Epithelial cell of prostate (primary cell): ENCODE results near the gene SLC12A3.
"Not testable (repeated sequence)": the region's sequence is repeated elsewhere in the genome, so short reads cannot be mapped to it uniquely, and the experiment has no call there.

Experiments
- DNase-seq: peaks from one replicate; pipeline ENCODE4 v3.0.0-alpha.2; 2011; ENCODE audit warnings: low read depth, low spot score
- H3K27ac ChIP-seq: fragments of 450-650 bp; 2 replicates; pipeline ENCODE4 v1.5.1; 2017; ENCODE audit warnings: mild to moderate bottlenecking

SLC12A3 gene

DNA sequence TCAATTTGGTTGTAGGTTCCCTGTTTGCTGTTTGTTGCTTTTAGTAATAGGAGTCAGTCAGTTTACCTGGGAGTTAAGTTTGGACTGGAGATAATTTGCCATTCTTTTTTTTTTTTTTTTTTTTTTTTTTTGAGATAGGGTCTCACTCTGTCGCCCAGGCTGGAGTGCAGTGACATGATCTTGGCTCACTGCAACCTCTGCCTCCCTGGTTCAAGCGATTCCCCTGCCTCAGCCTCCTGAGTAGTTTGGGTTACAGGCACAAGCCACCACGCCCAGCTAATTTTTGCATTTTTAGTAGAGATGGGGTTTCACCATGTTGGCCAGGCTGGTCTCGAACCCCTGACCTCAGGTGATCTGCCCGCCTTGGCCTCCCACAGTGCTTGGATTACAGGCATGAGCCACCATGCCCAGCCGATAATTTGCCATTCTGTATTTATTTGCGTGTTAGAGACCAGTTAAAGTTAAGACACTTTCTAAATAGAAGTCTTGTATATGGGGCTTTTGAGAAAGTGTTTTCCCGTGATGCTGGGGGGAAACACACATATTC lies 69.7 kb downstream of the SLC12A3 start:
- peak overlapping the region; percentile 83 for H3K27ac ChIP-seq
- DNase-seq, result not testable (repeated sequence)

DNA sequence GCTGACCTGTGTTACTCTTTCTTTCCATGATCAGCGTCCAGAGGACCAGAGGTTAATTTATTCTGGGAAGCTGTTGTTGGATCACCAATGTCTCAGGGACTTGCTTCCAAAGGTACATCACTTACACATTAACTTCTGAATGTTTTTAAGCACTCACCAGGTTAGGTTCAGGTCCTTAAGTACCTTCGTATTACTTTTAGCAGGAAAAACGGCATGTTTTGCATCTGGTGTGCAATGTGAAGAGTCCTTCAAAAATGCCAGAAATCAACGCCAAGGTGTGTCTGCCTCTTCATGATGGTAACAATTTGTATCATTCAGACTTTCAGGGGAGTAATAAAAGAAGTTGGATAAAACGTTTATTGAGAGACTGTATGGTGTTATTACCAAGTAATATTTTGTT lies 70.2 kb downstream of the SLC12A3 start:
- DNase-seq, result no peak

DNA sequence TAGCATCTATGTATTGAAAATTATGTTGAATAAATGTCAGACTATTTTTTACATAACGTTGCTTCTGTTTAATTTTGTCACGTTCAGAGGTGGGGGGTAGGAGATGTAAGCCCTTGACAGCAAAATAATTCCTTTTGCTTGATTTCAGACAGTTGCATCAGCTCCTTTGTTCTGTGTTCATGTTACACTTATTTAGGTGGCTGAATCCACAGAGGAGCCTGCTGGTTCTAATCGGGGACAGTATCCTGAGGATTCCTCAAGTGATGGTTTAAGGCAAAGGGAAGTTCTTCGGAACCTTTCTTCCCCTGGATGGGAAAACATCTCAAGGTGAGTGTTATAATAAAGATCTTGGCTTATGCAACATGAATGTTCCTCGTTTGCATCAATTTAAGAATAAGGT lies 71.5 kb downstream of the SLC12A3 start:
- peak overlapping the region; percentile 83 for H3K27ac ChIP-seq
- DNase-seq, result no peak

More for the DNA sequence above, 70.2 kb downstream of the SLC12A3 start:
- H3K27ac ChIP-seq, result peak overlapping the region; percentile 83

DNA sequence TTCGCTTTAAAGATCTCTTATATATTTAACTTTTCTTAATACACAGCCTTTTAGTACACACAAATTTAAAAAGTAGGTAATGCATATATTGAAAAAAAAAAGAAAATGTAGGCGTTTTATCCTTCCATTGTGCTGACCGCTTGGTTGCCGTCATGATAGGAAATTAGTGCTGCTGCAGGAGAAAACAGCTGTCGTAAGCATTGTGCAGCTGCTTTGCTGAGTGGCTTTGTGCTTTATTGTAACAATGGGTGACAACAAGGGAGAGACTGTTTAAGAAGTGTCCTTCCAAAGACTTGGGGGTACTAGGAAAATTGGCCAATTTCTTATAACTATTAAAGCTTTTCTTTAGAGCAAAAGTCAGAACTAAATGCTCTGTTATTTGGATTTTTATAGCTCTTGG lies 71.9 kb downstream of the SLC12A3 start:
- no peak for DNase-seq
- peak overlapping the region; percentile 83 for H3K27ac ChIP-seq

DNA sequence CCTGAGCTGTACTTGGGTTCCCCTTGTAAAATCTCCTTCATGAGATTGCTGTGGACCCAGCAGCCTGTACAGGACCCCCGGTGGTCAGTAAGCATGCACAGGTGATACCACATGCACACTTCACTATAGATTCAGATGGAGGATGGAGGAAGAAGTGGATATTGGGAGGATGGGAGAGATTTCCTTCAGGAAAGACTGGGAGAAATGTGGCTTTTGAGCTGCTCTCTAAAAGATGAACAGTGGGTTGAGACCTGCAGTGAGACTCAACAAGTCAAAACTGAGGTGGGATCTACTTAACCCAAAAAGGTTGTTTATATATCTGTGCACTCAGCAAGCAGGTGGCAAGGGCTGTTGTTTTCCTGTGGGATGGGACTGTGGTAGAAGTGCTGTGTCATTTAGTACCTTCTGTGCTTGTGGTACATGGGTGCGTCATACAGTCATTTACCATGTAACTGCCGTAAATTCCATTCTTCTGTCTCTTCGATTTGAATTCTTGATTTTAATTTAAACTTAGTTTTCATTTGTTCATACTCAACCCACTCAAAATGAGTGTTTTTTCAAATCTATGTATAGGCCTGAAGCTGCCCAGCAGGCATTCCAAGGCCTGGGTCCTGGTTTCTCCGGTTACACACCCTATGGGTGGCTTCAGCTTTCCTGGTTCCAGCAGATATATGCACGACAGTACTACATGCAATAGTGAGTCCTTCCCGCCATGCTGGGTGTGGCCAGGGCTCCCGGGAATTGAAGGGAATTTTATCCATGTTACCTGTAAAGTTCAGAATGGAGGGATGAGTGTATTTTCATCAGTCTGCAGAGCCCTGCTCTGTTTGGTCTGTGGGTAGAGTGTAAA lies 73.9 kb downstream of the SLC12A3 start:
- H3K27ac ChIP-seq, result peak overlapping the region; percentile 1
- DNase-seq, result no peak

DNA sequence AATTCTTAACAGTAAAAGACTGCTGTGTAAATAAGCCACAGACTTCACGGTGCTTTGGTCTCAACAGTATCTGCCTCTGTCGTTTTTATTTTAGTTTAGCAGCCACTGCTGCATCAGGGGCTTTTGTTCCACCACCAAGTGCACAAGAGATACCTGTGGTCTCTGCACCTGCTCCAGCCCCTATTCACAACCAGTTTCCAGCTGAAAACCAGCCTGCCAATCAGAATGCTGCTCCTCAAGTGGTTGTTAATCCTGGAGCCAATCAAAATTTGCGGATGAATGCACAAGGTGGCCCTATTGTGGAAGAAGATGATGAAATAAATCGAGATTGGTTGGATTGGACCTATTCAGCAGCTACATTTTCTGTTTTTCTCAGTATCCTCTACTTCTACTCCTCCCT lies 74.8 kb downstream of the SLC12A3 start:
- no peak overlapping the region for H3K27ac ChIP-seq
- DNase-seq, result no peak

DNA sequence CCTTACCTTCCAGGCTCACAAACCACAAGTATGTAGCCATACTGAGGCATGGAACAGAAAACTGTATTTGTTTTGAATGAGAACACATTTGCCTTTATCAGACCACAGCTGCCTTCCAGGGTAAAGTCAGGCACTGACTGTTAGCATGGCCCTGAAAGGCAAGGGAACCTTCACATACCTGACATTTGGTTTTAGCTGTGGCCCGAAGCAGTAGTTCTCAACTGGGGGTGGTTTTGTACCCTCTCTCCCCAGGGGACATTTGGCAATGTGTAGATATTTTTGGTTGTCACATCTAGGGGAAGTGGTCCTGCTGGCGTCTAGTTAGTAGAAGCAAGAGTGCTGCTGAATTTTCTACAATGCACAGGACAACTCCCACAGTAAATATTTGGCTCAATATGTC lies 76.1 kb downstream of the SLC12A3 start:
- H3K27ac ChIP-seq, result no peak overlapping the region
- DNase-seq, result no peak

DNA sequence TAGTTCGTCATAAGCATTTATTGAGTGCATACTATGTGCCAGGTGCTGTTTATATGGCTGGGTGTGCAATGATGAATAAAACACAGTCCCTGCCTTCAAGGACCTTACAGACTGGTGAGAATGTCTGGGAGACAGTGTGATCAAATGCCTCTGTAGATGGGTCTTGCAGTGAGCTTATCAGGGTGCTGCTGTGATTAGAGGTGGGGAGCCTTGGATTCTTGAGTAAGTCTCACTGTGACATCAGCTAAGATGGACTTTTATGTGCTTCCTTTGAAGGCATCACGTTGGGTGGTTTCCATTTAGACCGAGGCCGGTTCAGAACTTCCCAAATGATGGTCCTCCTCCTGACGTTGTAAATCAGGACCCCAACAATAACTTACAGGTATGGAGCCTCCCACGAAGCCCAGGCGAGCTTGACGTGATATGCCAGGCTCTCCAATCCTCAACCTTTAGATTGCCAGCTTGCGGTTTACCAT lies 76.9 kb downstream of the SLC12A3 start:
- no peak overlapping the region for H3K27ac ChIP-seq
- DNase-seq, result no peak

DNA sequence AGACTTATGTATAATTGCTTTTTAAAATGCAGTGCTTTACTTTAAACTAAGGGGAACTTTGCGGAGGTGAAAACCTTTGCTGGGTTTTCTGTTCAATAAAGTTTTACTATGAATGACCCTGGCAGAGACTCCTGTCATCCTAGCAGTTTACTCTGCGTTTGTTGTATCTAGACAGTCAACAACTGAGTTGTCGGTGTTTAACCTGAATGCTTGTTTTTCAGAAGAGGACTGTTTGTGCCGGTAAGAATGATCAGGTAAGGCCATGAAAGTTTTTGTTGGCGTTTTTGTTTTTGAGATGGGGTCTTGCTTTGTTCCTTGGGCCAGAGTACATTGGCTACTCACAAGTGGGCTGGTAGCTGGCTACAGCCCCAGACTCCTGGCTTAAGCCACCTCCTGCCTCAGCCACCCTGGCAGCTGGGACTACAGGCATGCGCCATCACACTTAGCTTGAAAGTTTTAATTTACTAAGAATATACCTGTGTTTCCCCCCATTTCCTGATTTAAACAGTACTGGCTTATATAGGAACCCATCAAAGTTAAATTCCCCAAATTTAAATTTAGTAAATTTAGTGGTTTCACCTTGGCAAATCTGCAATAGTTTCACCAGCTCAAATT lies 78.9 kb downstream of the SLC12A3 start:
- peak overlapping the region; percentile 28 for H3K27ac ChIP-seq
- DNase-seq, result no peak

DNA sequence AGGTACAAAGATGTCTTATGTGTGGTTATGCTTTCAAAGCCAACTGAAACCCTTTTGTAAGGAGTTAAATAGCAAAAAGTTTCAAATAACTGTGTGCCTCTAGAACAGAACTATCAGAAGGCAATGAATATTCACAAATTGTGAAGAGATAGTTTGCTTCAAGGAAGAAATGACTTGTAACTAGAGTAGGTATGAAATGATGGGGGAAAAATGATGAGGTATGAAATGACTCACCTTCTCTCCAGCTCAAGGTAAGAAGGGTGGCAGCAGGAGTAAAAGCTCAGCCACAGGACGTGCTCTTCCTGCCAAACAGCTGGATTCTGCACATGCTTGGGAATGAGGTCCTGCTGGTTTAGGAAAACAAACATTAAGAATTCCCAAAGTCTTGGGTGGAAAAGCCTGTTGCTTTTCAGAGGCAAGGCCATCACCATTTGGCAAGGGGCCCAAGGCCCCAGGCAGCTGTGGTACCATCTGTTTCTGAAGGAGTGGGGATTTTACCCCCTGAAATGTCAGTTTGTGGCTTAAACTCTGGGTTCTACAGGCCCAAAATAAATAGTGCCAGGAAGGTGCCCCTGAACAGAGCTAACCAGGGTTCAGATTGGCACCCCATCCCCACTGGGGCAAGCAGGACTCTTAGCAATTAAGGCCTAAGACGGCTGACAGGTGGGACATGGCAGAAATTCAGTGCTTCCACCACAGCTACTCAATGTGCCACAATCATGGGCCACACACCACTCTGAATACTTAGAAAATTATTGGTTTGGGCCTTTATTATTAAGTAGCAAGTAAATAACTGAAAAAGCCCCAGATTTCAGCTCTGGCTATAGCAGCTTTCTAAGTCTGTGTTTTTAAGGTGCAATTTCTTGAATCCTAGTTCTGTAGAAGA lies 80.2 kb downstream of the SLC12A3 start:
- peak overlapping the region; percentile 28 for H3K27ac ChIP-seq
- DNase-seq, result peak; percentile 16

DNA sequence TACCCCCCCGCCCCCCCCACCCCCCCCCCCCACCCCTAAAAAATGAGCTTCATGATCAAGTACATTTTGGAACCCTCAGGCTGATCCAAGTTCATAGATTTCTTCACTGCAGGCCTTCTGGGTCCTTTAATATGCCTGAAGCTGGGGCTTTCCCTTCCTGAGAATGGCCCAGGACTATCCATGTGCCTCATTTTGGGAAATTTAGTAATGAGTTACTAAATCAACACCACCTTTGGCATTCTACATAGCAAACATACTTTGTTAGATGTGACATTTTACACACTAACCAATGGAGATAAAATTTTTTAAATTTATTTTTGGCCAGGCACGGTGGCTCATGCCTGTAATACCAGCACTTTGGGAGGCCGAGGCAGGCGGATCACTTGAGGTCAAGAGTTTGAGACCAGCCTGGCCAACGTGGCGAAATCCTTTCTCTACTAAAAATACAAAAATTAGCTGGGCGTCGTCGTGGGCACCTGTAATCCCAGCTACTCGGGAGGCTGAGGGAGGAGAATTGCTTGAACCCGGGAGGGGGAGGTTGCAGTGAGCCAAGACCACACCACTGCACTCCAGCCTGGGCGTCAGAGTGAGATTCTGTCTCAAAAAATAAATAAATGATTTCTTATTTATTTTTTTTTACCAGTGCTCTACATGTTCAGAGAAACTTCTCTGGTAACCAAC lies 81.0 kb downstream of the SLC12A3 start:
- no peak for DNase-seq
- peak overlapping the region; percentile 5 for H3K27ac ChIP-seq

DNA sequence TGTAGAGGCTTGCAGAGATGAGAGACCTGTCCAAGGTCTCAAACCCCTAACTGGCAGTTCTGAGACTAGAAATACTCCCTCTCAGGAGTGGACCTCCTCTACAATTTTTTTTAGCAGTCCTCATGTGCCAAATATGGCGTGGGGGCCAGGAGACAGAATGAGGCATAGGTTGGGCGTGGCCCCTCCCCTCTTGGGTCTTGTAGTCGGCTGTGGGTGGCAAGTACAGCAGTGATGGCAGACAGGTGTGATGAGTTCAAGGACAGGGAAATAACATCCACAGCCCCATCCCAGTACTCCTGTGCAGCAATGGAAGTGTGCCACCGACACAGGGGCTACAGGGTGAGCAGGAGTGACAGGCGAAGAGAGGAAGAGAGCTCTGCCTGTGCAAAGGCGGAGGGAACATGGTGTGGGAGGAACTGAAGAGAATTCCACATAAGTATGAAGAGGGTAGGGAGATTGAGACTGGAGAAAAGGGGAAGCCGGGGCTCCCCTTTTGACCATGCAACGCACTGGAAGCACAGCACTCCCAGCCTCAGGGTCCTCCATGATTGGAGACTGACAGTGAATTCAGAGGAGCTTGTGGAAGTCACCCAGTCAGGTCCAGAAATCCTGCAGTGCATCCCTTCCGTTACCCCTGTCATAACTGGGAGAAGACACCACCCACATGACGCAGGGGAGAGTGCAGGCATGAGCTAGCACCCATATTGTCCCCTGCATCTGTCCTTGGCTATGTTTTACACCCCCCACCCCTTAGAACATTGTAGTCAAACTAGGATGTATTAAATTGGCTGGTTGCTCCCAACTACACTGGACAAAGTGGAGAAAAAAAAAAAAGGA lies 82.0 kb downstream of the SLC12A3 start:
- DNase-seq, result no peak
- peak overlapping the region; percentile 5 for H3K27ac ChIP-seq

DNA sequence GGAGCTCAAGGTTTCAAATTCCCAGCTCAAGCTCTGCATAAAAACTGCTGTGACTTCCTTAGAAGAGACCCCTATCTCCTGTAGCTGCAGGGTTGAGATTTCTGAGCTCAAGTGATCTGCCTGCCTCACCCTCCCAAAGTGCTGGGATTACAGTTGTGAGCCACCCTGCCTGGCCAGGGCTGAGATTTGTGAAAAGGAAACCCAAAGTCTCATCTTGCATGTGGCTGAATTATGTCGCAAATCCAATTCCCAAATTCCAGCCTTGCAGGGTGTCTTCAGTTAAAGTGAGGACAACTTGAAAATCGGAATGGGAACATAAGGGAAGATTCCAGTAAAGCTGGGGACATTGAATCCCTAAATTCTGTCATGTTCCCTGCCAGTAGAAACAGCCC lies 82.6 kb downstream of the SLC12A3 start:
- no peak overlapping the region for H3K27ac ChIP-seq
- DNase-seq, result no peak

DNA sequence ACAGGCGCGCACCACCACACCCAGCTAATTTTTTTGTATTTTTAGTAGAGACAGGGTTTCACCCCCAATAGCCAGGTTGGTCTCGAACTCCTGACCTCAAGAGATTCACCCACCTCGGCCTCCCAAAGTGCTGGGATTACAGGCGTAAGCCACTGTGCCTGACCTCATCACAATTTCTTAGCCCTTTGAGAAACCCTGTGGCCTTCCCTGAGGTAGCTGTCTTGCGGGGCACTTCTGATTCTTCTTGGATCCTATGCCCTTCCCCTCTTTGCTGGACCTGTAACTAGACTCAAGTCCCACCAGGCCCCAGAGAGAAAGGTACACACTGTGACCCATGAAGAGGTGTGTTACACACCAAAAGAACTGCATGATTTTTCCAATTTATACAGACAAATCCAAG lies 83.2 kb downstream of the SLC12A3 start:
- H3K27ac ChIP-seq, result no peak overlapping the region
- DNase-seq, result no peak

DNA sequence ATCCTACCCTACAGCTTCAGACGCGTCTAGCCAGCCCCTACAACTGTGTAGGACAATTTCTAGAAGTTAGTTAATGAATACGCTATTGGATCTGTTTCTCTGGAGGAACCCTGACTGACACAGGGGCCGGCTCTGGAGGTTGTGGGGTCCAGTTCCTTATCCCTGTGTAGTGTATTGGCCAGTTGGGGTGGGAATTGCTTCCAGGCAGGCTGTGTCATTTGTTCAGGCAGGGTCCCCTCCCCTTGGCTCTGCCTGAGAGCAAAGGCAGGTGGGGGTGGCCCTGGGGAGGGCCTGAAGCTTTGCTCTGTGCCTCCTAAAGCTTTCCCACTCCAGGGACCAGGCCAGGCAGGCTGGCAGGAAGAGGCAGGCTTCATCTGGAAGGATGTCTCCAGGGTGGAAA lies 85.0 kb downstream of the SLC12A3 start:
- no peak overlapping the region for H3K27ac ChIP-seq
- DNase-seq, result no peak

DNA sequence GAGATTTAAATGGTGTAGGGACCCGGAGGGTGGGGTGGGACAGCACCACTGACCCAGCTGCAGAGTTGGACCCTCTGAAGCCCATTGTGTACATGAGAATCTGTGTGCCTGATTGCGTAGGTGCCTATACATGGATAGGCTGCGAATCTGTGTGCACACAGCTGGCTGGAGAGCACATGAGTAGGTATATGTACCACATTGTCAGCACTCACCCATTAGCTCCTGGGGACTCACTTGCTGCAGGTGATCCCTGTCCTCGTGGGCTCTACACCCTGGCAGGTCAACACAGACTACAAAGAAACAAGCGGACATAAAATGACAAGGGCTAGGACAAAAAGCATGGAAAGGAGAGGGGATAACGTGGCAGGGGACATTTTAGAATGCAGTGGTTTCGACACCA lies 85.4 kb downstream of the SLC12A3 start:
- H3K27ac ChIP-seq, result no peak overlapping the region
- DNase-seq, result no peak

DNA sequence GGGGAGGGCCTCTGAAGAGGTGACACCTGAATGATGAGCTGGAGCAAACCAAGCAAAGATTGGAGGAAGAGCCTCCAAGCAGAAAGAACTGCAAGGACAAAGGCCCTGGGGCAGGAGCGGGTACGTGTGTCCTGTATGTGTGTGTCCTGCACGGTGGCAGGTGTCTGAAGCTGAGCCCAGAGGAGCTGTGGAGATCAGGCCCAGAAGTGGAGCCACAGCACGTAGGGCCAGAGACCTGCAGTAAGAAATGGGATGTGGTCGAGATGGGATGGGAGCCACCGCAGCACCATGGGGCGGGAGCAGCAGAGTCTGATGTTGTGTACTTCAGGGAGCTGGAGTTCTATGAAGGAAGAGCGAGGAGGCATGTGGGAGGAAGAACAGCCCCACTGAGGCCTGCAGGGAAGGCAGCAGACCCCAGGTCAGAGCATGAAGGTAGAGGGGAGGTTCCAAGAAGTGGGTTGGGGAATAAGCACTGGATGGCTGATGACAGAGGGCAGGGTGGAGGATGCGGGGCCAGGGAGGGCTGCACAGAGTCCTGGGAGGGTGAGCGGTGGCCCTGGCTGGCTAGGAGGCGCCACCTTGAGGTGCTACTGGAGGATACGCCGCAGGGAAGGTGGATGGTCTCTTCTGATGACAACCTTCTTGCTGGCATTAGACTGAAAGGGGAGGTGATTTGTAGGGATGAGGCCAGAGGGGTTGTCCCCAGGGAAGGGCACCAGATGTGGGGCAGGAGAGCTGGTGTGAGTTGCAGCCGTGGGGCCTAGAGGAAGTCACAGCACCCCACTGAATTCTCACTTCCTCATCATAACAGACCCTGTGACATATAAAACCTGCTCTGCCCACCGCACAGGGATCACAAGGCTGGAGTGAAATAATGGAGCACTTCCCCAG lies 86.1 kb downstream of the SLC12A3 start:
- no peak overlapping the region for H3K27ac ChIP-seq
- no peak for DNase-seq

DNA sequence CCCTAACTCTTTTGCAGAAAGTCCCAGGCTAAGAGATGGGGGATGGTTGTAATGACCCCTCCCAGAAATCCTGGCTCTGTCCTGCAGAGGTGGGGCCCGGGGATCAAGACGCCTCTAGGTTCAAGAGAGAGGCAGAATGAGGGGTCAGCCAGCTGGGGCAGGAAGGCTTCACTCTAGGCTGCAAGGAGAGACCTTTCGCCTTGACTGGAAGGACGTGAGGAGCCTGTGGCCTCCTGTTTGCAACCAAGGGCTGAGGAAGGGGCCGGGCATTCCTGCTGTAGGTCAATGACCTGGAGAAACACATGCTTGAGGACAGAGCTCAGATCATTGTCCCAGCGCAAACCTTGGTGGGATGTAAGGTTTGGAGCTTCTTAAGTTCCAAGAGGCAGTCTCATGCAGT lies 88.0 kb downstream of the SLC12A3 start:
- no peak for DNase-seq

More for the DNA sequence above, 88.0 kb downstream of the SLC12A3 start:
- H3K27ac ChIP-seq, result no peak overlapping the region
